Astrocyte (in vitro differentiated cells and primary cell): ENCODE measurements around the gene CDC20B. TPM values are rescaled to one million over a fixed set of nuclear protein-coding genes. Genes with fewer than 3 reads are reported as not detected.

Experiments
- DNase-seq: peaks from one replicate; pipeline ENCODE4 v3.0.0-alpha.2; 2010; ENCODE audit warnings: low read depth
- FAIRE-seq: peaks from 2 replicates; lab custom pipeline; 2011; peaks lifted over from hg19 to GRCh38; lab: Jason Lieb, UNC
- H2AFZ ChIP-seq: 2 replicates; pipeline ENCODE4 v1.6.0; 2012; ENCODE audit warnings: low read depth, low read length, inconsistent platforms
- H3K27ac ChIP-seq: 2 replicates; pipeline ENCODE4 v1.5.1; 2011; ENCODE audit warnings: low read depth, low read length, inconsistent platforms
- H3K27me3 ChIP-seq: 2 replicates; pipeline ENCODE4 v1.6.0; 2011; ENCODE audit warnings: low read length, inconsistent platforms; ENCODE audit not compliant: insufficient read depth
- H3K36me3 ChIP-seq: 2 replicates; pipeline ENCODE4 v1.5.1; 2011; ENCODE audit warnings: low read length, inconsistent platforms; ENCODE audit not compliant: insufficient read depth
- H3K4me1 ChIP-seq: 2 replicates; pipeline ENCODE4 v1.5.1; 2011; ENCODE audit warnings: low read length, inconsistent platforms; ENCODE audit not compliant: insufficient read depth
- H3K4me2 ChIP-seq: 2 replicates; pipeline ENCODE4 v1.6.0; 2012; ENCODE audit warnings: low read length, inconsistent platforms
- H3K4me3 ChIP-seq: 2 replicates; pipeline ENCODE4 v1.5.1; 2011; ENCODE audit warnings: low read depth, mild to moderate bottlenecking, low read length, inconsistent platforms; ENCODE audit not compliant: insufficient read depth
- H3K79me2 ChIP-seq: 2 replicates; pipeline ENCODE4 v1.6.0; 2012; ENCODE audit warnings: mild to moderate bottlenecking, low read length, inconsistent platforms; ENCODE audit not compliant: insufficient read depth
- H3K9ac ChIP-seq: 2 replicates; pipeline ENCODE4 v1.6.0; 2012; ENCODE audit warnings: mild to moderate bottlenecking, low read length, inconsistent platforms
- H3K9me3 ChIP-seq: 2 replicates; pipeline ENCODE4 v1.5.1; 2012; ENCODE audit warnings: low read depth, mild to moderate bottlenecking, low read length, inconsistent platforms; ENCODE audit not compliant: insufficient read depth
- H4K20me1 ChIP-seq: 2 replicates; pipeline ENCODE4 v1.6.0; 2012; ENCODE audit warnings: low read length, inconsistent platforms; ENCODE audit not compliant: insufficient read depth
- H3K27ac Mint-ChIP-seq: one replicate; pipeline ENCODE4 v1.8.0; 2021; ENCODE audit warnings: mild to moderate bottlenecking, mixed read lengths; ENCODE audit not compliant: unreplicated experiment
- H3K27me3 Mint-ChIP-seq: one replicate; pipeline ENCODE4 v1.8.0; 2021; ENCODE audit warnings: low read depth, mixed read lengths; ENCODE audit not compliant: unreplicated experiment
- H3K36me3 Mint-ChIP-seq: one replicate; pipeline ENCODE4 v1.8.0; 2021; ENCODE audit warnings: low read depth, mixed read lengths; ENCODE audit not compliant: unreplicated experiment
- H3K4me1 Mint-ChIP-seq: one replicate; pipeline ENCODE4 v1.8.0; 2021; ENCODE audit warnings: low read depth, mixed read lengths; ENCODE audit not compliant: unreplicated experiment
- H3K4me3 Mint-ChIP-seq: one replicate; pipeline ENCODE4 v1.8.0; 2021; ENCODE audit warnings: mild to moderate bottlenecking, moderate library complexity, mixed read lengths; ENCODE audit not compliant: unreplicated experiment
- H3K9me3 Mint-ChIP-seq: one replicate; pipeline ENCODE4 v1.8.0; 2021; ENCODE audit warnings: mild to moderate bottlenecking, mixed read lengths; ENCODE audit not compliant: unreplicated experiment
- EZH2 ChIP-seq: IDR thresholded peaks from 2 replicates; pipeline ENCODE4 v1.6.1; 2012; ENCODE audit warnings: mild to moderate bottlenecking, low read length, inconsistent platforms; ENCODE audit not compliant: insufficient read depth
- total RNA-seq: library from RNA; stranded (reverse); gene quantifications from 2 replicates; pipeline ENCODE4 v1.2.1, GENCODE V29; 2021
- TF ChIP-seq, protein P1 (sequence below): IDR thresholded peaks from 2 replicates; pipeline ENCODE4 v1.5.1; 2011; ENCODE audit warnings: low read depth, mild to moderate bottlenecking, inconsistent platforms, low read length, moderate library complexity; ENCODE audit not compliant: insufficient read depth

The CDC20B gene
- total RNA-seq, 1 donor from 2014 or later = 0.11 TPM

DNA sequence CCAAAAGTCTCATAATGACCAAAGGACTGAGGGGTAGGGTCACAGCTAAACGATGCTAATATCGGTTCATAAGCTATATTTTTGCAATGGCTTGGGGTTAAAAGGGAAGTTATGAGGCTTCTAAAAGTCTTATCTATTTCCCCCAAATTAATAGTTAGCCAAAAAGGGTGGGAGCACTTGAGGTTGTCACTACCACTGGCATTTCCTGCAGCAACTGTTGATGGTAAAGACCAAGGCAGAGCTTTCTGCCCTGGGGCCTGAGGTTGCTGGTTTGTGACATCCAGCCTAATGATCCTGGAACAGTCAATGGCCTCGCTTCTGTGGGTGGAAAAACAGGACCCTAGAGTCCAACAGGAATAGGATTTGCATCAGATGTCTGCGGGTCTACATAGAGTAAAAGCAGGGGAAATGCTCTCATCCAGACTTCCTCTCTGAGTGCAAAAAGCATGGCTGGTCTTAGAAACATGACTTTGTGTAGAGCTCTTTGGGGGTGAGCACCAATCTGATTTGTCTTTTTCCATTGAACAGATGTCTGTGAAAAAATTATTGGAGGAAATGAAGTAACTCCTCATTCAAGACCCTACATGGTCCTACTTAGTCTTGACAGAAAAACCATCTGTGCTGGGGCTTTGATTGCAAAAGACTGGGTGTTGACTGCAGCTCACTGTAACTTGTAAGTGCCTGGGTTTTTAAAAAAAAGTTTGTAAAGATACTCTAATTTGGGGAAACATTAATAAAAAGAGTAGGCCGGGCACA is 67.9 kb downstream of the CDC20B start:
- Mint-ChIP-seq H3K4me3 (no peak overlapping the region), H3K4me1 (peaks cover 22% of the 10 kb centered on the region), H3K27me3 (no peaks in the 10 kb centered on the region), H3K36me3 (no peaks in the 10 kb centered on the region), H3K9me3 (peaks cover 5% of the 10 kb centered on the region), H3K27ac (no peak overlapping the region)
- Histone ChIP-seq H3K27me3 (no peaks in the 10 kb centered on the region), H3K36me3 (no peaks in the 10 kb centered on the region), H3K4me2 (no peak overlapping the region), H4K20me1 (no peaks in the 10 kb centered on the region), H3K9ac (no peak overlapping the region), H3K9me3 (no peaks in the 10 kb centered on the region), H3K4me1 (no peaks in the 10 kb centered on the region), H3K4me3 (no peak overlapping the region), H3K27ac (no peak overlapping the region), H3K79me2 (no peaks in the 10 kb centered on the region), H2AFZ (no peak overlapping the region)
- no peak for TF ChIP-seq EZH2
- TF ChIP-seq, protein P1, sequence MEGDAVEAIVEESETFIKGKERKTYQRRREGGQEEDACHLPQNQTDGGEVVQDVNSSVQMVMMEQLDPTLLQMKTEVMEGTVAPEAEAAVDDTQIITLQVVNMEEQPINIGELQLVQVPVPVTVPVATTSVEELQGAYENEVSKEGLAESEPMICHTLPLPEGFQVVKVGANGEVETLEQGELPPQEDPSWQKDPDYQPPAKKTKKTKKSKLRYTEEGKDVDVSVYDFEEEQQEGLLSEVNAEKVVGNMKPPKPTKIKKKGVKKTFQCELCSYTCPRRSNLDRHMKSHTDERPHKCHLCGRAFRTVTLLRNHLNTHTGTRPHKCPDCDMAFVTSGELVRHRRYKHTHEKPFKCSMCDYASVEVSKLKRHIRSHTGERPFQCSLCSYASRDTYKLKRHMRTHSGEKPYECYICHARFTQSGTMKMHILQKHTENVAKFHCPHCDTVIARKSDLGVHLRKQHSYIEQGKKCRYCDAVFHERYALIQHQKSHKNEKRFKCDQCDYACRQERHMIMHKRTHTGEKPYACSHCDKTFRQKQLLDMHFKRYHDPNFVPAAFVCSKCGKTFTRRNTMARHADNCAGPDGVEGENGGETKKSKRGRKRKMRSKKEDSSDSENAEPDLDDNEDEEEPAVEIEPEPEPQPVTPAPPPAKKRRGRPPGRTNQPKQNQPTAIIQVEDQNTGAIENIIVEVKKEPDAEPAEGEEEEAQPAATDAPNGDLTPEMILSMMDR = no peak
- DNase-seq (no peak), FAIRE-seq (no peak)

DNA sequence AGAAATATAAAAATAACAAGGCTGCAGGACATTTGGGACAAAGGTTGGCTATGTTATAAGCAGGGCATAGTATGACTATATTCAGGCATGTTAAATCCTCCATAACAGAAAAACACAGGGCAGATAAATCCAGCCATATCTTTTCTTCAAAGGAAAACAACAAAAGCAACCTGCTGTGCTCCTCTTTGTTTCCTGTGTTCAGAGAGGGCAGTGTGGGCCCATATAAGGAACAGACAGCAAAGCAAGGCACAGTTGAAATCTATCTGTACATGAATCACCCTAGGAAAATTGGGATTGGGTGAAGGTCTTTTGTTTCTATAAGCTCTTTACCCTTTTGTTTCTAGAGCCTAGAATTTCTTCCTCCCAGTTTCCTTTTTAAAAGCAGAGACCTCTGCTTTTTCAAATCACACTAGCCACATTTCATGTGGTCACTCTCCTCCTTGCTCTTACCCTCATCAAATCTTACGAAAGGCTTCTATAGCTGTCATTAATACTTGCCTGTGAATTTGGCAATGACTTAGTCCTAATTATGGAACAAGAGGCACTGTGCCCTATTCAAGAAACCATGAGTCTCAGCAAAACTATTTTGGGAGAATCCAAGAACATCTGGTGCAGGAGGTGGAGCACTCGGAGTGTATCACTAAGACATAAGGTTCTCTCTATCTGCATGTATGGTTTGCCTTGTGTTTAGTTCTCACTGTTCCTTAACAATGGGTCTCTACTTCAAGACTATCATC is 68.8 kb downstream of the CDC20B start:
- Mint-ChIP-seq H3K9me3 (peaks cover 5% of the 10 kb centered on the region), H3K4me3 (no peak overlapping the region), H3K36me3 (no peaks in the 10 kb centered on the region), H3K27ac (no peak overlapping the region), H3K4me1 (peaks cover 22% of the 10 kb centered on the region), H3K27me3 (peaks cover 2% of the 10 kb centered on the region)
- no peaks in the 10 kb centered on the region for H3K9me3 ChIP-seq
- H3K4me2 ChIP-seq = no peak overlapping the region
- TF ChIP-seq, protein P1 = no peak
- no peak for TF ChIP-seq EZH2
- H3K4me1 ChIP-seq = no peaks in the 10 kb centered on the region
- no peak for FAIRE-seq
- no peaks in the 10 kb centered on the region for H3K79me2 ChIP-seq
- H4K20me1 ChIP-seq = no peaks in the 10 kb centered on the region
- no peak for DNase-seq
- no peaks in the 10 kb centered on the region for H3K27me3 ChIP-seq
- H3K4me3 ChIP-seq = no peak overlapping the region
- H3K36me3 ChIP-seq = no peaks in the 10 kb centered on the region
- H3K27ac ChIP-seq = no peak overlapping the region
- no peak overlapping the region for H3K9ac ChIP-seq
- no peak overlapping the region for H2AFZ ChIP-seq

DNA sequence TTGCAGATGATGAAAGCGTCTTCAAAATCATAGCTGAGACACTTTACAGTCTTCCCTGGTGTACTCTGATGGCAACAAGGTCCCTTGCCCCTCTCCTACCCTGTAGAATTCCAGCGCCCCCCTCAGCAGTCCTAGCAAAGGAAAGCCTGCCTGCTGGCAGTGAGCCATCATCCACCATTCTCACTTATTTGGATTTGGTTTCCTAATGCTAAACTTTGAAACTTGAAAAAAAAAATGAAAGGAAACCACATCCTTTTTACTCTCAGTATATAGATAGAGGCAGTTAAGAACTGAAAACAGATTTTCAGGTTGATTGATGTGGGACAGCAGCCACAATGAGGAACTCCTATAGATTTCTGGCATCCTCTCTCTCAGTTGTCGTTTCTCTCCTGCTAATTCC is 70.6 kb downstream of the CDC20B start, which contains the start of gene GZMA:
TSS of gene GZMA (plus strand) at position 299 of the 400 bp plus-strand sequence. CDS start at position 336, 37 bp downstream.
- H3K4me3 Mint-ChIP-seq = no peak within 1 kb of the TSS
- Histone ChIP-seq H3K4me3 (no peak within 1 kb of the TSS), H3K4me2 (no peak within 1 kb of the TSS), H3K36me3 (no peaks in the 10 kb centered on the region), H3K9me3 (no peaks in the 10 kb centered on the region), H3K27me3 (no peaks in the 10 kb centered on the region), H3K27ac (no peak within 1 kb of the TSS), H3K9ac (no peak within 1 kb of the TSS), H3K79me2 (no peaks in the 10 kb centered on the region), H2AFZ (no peak within 1 kb of the TSS), H3K4me1 (no peaks in the 10 kb centered on the region), H4K20me1 (no peaks in the 10 kb centered on the region)
- H3K36me3 Mint-ChIP-seq = no peaks in the 10 kb centered on the region
- no peak within 1 kb of the TSS for H3K27ac Mint-ChIP-seq
- H3K4me1 Mint-ChIP-seq = peaks cover 14% of the 10 kb centered on the region
- DNase-seq (no peak), FAIRE-seq (no peak)
- H3K9me3 Mint-ChIP-seq = peaks cover 10% of the 10 kb centered on the region
- H3K27me3 Mint-ChIP-seq = peaks cover 12% of the 10 kb centered on the region
- TF ChIP-seq EZH2 = no peak
- TF ChIP-seq, protein P1 = no peak
